Mesodermal cell (in vitro differentiated cells): ENCODE results near the gene KLK6.

Source experiments
- H3K27ac ChIP-seq: 2 replicates; pipeline ENCODE4 v1.7.0; 2013; ENCODE audit warnings: mild to moderate bottlenecking, low read depth, low read length, moderate library complexity; ENCODE audit not compliant: severe bottlenecking
- H3K36me3 ChIP-seq: 2 replicates; pipeline ENCODE4 v1.7.1; 2013; ENCODE audit warnings: mild to moderate bottlenecking, low read length, moderate library complexity; ENCODE audit not compliant: control insufficient read depth, insufficient read depth
- H3K4me1 ChIP-seq: one replicate; pipeline ENCODE4 v1.7.1; 2013; ENCODE audit warnings: mild to moderate bottlenecking, low read length; ENCODE audit not compliant: insufficient read depth, control insufficient read depth, poor library complexity, severe bottlenecking
- H3K4me3 ChIP-seq: 2 replicates; pipeline ENCODE4 v1.7.0; 2013; ENCODE audit warnings: low read length, control low read depth, mild to moderate bottlenecking; ENCODE audit not compliant: insufficient read depth, poor library complexity, severe bottlenecking; ENCODE audit errors: extremely low read depth
- H3K9me3 ChIP-seq: 2 replicates; pipeline ENCODE4 v1.7.1; 2013; ENCODE audit warnings: mild to moderate bottlenecking, low read length, moderate library complexity; ENCODE audit not compliant: control insufficient read depth
- WGBS, 2 experiments: methylation state at CpG; one replicate each; pipeline ENCODE4 v1.1.5; 2013; ENCODE audit warnings: missing lambda C conversion rate in 2 of 2; ENCODE audit not compliant: insufficient coverage in 2 of 2; 5-methylcytosine and 5-hydroxymethylcytosine counted together

KLK6 gene

GRCh38 chr19:50910722-50911121 lies 58.7 kb downstream of the KLK6 start:
- H3K4me1 ChIP-seq, result no peaks in the 10 kb centered on the region
- 73 to 93% methylated on average over 2 to 3 of the region's 4 CpGs for WGBS, 2 experiments
- H3K27ac ChIP-seq, result no peak overlapping the region
- no peaks in the 10 kb centered on the region for H3K36me3 ChIP-seq
- H3K4me3 ChIP-seq, result no peak overlapping the region
- H3K9me3 ChIP-seq, result no peaks in the 10 kb centered on the region

GRCh38 chr19:50909240-50910070 lies 59.9 kb downstream of the KLK6 start:
- Histone ChIP-seq H3K36me3 (no peaks in the 10 kb centered on the region), H3K4me1 (no peaks in the 10 kb centered on the region), H3K9me3 (no peaks in the 10 kb centered on the region), H3K27ac (no peak overlapping the region), H3K4me3 (no peak overlapping the region)
- WGBS, 2 experiments, result 18 to 19% methylated on average over 26 to 29 of the region's 36 CpGs
